HG03108 (cell line): ENCODE measurements around the gene SMYD3.

Source experiments
- ATAC-seq: cut with Tn5 transposase; IDR thresholded peaks from one replicate; pipeline ENCODE4 v1.9.1; 2021; ENCODE audit warnings: moderate library complexity; ENCODE audit not compliant: unreplicated experiment

Gene SMYD3

DNA sequence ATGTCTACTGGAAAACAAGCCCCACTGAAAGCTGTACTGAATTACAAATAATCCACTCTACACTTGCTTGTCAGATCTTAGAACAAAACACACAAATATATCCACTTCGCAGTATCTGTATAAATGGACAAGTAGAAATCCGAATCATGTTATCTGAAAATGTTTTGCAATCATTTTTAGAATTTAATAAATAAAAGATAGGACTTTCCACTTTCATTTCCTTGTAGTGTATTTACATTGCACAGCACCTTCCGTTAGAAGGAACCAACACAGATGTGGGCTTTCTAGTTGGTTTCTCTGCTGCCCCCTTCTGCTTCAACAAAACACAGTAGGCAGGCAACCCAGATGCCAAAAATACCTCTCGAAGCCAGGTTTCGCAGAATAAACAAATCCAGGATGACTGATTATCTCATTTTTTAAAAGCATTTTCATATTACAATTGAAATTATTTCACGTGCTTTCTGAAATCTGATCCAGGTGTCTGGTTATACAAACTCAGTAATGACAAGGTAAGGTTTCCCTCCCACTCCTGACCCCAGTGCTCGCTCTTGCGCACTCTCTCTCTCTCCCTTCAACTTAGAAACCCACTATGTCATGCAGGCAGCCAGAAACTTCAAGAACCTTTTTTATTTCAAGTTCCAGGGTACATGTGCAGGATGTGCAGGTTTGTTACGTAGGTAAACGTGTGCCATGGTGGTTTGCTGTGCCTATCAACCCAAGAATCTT is 389.9 kb downstream of the SMYD3 start:
- ATAC-seq, result peak; percentile 95

DNA sequence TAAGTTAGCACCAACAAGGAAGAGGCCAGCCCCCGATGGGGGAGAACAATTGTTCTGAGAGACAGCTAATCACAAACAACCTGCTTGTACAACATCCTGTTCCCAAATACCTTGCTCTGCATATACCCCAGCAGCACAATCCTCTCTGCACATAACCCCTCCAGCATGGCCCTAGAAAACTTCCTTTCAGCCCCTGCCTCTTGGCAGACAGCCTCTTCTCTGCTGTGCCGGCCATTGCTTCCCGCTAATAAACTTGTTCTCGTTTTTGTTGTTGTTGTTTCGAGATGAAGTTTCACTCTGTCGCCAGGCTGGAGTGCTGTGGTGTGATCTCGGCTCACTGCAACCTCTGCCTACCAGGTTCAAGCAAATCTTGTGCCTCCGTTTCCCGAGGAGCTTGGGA is 392.7 kb downstream of the SMYD3 start:
- ATAC-seq, result no peak

- ATAC-seq, result no peak
These were observed 393.5 kb downstream of the SMYD3 start for GRCh38 chr1:246113555-246114095.

- no peak for ATAC-seq
These were observed 395.5 kb downstream of the SMYD3 start for GRCh38 chr1:246111570-246111969.

DNA sequence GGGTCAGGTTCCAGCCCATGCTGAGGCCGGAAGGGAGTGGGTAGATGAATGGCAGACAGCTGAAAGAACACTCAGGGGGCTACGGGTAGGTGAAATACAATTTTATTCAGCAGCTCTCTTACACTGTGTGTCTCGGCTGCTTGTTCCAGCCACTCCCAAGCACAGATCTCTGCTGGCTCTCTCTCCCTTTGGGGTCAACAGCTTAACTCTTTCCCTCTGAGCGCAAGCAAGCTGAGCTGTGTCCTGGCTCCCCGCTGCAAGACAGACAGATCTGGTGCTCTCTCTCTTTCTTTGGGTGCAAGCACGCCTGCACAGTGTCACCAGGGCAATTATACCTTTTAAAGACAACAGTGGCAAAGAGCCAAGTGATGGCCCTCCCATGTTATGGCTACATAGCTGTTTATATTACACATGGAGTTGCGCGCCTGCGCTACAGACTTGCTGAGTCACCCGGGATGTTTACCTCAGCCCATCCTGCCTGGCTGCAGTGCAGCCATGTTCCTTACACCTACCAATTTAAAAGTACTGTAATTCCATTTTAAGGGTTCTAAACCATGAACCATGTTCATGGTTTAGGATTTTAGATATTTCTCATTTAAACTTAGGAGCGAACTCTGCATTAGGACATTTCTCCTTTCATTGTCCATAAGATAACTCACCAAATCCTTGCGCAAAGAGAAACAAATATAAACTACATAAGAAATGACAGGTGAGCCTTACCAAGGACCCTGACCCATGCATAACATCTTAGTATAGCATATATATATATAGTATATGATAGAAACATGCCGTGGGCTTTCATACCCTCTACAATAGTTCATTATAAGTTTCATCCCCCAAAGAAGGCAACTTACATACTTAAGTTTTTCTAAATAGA is 396.5 kb downstream of the SMYD3 start:
- no peak for ATAC-seq

DNA sequence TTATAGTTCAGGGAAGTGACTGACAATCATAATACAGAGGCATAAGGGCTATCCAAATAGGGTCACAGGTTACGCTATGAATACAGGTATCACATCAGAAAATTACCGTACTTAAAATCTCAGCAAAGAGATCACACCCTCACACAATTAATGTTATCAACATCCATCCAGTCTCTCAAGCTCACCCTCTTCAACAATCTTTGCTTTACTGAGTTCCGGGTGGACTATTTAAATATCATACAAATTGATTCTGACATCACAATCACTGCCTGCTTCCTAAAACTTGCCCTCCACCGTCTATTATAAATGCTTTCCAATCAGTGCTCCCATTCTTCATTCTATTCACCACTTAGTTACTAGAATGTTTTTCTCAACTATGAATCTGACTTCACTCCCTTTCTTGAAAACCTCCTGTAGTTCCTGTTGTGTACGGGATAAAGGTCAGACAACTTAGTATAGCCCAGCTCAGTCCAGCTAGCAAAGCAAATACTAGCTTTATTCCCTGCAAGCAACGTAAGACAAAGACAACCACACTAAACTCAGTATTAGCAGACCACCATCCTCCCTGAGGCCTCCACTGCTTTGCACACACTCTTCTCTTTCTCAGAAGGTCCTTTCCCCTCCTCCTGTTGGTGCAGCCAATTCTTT is 398.7 kb downstream of the SMYD3 start:
- no peak for ATAC-seq

- no peak for ATAC-seq
These were observed 399.4 kb downstream of the SMYD3 start for GRCh38 chr1:246107516-246108277.

- ATAC-seq, result no peak
These were observed 400.7 kb downstream of the SMYD3 start for GRCh38 chr1:246106342-246106763.

- no peak for ATAC-seq
These were observed 402.2 kb downstream of the SMYD3 start for GRCh38 chr1:246104927-246105326.

DNA sequence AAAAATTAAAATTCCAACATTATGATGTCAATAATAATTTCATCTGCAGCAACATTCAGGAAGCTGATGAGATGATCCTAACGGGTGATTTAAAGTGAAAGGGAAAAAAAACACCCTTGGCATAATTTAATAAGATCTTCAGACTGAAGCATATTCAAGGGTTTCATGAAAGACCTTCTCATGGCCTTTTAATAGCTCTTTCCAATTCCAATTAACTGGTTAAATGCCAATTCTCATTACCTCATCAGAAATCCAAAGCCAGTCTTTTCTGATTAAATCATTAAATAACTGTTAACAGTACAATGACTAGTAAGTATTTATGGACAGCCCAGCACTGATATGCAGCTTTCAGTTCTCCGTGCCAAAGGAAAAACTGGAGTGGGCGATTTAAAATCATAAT is 407.5 kb downstream of the SMYD3 start:
- ATAC-seq, result no peak

- no peak for ATAC-seq
These were observed 410.7 kb downstream of the SMYD3 start for GRCh38 chr1:246096356-246096755.

- no peak for ATAC-seq
These were observed 411.6 kb downstream of the SMYD3 start for GRCh38 chr1:246095443-246095842.

DNA sequence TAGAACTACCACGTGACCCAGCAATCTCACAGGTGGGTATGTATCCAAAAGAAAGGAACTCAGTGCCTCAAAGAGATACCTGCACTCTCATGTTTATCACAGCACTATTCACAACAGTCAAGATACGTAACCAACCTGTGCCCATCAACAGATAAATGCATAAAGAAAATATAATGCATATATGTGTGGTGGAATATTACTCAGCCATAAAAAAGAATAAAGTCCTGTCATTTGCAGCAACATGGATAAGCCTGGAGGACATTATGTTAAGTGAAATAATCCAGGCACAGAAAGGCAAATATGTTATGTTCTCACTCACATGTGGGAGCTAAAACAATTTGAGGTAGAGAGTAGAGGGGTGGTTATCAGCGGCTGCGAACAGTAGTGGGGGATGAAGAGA is 413.8 kb downstream of the SMYD3 start:
- ATAC-seq, result no peak

- no peak for ATAC-seq
These were observed 414.9 kb downstream of the SMYD3 start for GRCh38 chr1:246092136-246092535.

DNA sequence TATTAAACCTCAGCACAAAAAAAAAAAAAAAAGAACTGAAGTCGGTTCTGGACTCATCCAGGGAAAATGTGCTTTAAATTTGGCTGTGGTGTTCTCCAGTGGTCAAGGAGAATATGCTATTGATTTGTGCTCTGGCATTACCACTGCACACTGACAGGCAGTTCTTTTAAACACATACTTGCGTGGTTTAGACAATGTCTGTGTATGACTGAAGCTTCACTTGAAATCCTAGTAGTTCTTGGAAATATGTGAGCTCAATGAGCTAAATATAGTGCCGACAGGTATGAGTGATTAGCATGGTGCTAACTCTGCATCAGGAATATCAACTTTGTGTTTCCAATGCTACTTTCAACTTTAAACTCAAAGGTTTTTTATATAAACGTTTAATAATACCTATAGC is 415.6 kb downstream of the SMYD3 start:
- ATAC-seq, result no peak

- ATAC-seq, result no peak
These were observed 420.9 kb downstream of the SMYD3 start for GRCh38 chr1:246086191-246086590.

DNA sequence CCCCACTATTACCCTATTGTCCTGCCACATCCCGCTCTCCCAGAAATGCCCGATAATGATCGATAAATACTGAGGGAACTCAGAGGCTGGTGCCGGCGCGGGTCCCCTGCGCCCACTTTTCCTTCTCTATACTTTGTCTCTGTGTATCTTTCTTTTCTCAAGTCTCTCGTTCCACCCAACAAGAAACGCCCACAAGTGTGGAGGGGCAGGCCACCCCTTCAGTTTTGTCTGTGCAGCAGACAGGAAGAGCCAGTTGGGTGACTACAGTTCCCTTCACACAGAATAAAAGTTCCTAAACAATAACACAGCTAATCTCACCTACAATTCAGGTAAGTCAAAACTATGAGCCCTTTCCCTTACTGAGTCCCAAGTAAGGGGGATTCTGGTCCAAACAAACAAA is 423.7 kb downstream of the SMYD3 start:
- ATAC-seq, result no peak

DNA sequence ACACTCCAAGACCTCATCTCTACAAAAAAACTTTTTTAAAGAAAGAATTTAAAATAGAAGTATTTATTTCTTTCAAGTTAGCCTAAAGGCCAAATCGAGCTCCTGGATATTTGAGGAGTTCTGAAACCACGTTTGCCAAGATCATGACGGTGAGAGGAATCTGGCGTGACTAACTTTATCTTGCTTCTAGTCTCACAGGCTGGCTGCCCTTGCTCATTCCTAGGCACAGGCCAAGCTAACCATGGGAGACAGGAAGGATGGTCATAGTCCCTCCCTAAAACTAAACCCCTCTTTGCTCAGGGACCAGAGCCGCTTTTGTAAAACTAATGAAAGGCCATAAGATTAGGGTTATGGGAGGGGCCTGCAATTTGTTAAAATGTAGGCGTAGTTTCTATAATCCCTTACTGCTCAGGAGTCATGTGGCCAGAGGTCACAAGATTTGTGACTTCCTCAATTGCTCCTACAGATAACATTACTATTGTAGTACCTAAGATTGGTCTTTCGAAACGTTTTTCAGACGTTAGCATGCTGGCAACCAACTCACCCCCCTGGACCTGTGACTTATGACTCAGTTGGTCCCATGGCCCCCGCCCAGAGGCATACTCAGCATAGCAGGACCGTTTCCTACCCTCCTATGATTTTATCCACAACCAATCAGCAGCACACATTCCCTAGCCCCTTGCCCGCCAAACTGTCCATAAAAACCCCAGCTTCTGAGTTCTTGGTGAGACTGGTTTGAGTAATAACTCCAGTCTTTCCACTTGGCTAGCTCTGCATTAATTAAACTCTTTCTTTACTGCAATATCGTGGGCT is 425.0 kb downstream of the SMYD3 start:
- ATAC-seq, result no peak

- no peak for ATAC-seq
These were observed 425.9 kb downstream of the SMYD3 start for GRCh38 chr1:246081138-246081702.

DNA sequence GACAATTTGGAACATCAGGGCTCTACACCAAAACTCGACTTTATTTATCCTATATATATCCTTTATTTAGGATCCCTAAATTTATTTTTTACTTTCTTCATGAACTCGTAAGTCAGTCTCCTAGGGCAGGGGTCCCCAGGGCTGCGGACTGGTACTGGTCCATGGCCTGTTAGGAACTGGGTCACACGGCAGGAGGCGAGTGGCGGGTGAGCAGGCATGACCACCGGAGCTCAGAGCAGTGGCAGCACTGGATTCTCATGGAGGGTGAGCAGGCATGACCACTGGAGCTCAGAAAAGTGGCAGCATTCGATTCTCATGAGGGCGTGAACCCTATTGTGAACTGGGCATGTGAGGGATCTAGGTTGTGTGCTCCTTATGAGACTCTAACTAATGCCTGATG is 427.0 kb downstream of the SMYD3 start:
- no peak for ATAC-seq
